Measurements from ENCODE around the gene MYBL2.
"Not testable (repeated sequence)": the region's sequence is repeated elsewhere in the genome, so short reads cannot be mapped to it uniquely, and the experiment has no call there.

The MYBL2 gene

DNA sequence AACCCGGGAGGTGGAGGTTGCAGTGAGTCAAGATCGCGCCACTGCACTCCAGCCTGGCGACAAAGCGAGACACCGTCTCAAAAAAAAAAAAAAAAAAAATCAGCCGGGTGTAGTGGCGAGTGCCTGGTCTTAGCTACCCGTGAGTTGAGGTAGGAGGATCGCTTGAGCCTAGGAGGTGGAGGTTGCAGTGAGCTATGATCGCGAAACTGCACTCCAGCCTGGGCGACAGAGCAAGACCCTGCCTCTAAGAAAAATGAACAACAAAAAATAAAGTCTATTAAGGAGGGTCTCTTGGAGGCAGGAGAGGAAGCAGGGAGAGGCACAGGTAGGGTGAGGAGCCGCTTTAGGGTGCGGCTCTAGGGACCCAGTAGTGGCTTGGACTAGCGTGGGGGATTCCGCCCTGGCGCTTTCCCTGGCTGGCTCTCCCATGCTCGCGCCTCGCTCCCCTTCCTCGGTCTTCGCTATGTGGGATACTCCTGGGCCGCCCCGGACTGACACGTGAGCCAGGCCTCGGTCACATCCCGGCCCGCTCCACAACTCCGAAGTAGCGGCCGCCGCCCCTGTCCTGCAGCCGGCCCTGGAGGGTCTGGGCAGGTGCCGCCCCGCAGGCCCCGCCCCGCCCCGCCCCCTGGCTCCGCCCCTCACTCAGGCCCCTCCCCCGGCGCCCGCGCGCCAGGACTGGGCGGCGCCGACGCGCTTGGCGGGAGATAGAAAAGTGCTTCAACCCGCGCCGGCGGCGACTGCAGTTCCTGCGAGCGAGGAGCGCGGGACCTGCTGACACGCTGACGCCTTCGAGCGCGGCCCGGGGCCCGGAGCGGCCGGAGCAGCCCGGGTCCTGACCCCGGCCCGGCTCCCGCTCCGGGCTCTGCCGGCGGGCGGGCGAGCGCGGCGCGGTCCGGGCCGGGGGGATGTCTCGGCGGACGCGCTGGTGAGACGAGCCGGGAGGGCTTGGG lies at the start of gene MYBL2:
MYBL2 (plus strand) TSS at position 739 of the 953 bp plus-strand sequence; CDS start at position 909, 170 bp downstream.
- in situ Hi-C loops (cut with MboI; ENCODE audit: low sequenced_read_pairs), result no loop called here

DNA sequence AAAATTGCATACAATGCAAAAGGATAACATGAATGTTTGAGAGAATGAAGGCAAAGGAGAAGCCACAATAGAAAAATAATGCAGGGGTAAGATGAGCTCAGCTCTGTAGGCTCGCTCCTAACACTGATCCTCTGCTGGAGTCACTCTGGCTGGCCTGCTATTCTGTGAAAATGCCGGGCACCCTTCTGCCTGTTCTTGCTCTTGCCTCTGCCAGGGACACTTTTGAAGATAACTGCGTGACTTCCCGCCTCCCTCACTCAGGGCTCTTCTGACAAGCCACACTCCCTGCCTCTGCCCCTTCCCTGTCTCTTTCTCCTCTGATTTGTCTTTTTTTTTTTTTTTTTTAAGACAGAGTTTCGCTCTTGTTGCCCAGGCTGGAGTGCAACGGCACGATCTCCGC lies 35.3 kb upstream of the MYBL2 start:
- in situ Hi-C loops (cut with MboI; ENCODE audit: low sequenced_read_pairs), result no loop called here

DNA sequence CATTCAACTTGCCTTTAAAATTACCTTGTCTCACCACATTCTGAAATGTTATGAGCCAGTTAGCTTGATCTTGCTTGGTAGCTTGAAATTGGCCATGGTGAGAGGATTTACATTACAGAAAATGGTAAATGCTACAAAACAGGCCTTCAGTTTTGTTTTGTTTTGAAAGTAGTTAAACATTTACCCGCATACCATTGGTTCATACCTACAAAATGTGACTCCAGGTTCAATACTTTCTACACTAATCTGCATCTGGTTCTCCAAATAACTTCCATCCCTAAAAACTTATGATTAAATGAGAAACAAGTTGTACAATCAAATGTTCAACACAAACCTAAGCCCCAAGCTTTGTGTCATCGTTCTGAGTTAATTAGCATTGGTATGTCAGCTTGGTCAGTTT lies 30.5 kb upstream of the MYBL2 start:
- in situ Hi-C loops (cut with MboI; ENCODE audit: low sequenced_read_pairs), result no loop called here

DNA sequence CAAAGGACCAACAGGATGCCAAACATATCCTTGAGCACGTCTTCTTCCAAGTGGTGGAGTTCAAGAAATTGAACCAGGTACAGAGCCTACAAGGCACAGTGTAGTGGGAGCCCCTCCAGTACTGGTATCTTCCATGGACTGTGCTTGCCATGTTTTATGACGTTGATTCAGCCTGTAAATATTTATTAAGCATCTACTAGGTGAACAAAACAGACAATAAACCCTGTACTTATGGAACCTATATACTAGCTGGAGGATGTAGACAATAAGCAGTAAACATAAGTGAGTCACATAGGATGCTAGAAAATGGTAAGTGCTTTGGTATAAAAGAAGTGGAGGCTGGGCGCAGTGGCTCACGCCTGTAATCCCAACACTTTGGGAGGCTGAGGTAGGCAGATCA lies 24.4 kb upstream of the MYBL2 start:
- in situ Hi-C loops (cut with MboI; ENCODE audit: low sequenced_read_pairs), result no loop called here

DNA sequence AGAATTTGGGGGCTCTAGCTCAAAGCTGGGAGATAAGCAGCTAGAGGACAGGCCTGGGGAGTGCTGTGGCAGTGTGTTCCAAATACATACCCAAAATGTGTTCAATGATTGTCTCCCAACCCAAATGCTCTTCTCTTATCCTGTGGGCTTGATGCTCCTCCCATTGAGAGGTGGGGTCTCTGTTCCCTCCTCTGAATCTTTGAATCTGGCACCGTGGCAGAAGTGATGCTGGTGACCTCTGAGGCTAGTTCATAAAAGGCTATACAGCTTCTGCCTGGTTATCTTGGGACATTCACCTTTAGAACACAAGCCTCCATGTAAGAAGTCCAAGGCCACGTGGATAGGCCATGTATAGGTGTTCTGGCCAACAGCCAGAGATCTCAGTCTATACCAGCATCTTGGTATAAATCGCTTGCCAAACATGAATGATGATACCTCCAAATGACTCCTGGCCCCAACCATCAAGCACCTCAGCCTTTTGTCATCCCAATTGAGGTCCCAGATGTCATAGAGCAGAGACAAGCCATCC lies 15.9 kb upstream of the MYBL2 start:
- in situ Hi-C loops (cut with MboI; ENCODE audit: low sequenced_read_pairs), result no loop called here

DNA sequence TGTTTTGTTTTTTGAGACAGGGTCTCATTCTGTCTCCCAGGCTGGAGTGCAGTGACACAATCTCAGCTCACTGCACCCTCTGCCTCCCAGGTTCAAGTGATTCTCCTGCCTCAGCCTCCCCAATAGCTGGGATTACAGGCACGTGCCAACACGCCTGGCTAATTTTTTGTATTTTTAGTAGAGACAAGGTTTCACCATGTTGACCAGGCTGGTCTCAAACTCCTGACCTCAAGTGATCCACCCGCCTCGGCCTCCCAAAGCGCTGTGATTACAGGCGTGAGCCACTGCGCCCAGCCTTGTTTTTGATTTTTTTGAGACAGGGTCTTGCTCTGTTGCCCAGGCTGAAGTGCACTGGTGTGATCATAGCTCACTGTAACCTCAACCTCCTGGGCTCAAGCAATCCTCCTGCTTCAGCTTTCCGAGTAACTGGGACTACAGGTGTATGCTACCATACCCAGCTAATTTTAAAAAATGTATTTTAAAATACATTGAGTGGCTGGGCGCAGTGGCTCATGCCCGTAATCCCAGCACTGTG lies 15.2 kb upstream of the MYBL2 start:
- in situ Hi-C loops (cut with MboI; ENCODE audit: low sequenced_read_pairs), result not testable (repeated sequence)

DNA sequence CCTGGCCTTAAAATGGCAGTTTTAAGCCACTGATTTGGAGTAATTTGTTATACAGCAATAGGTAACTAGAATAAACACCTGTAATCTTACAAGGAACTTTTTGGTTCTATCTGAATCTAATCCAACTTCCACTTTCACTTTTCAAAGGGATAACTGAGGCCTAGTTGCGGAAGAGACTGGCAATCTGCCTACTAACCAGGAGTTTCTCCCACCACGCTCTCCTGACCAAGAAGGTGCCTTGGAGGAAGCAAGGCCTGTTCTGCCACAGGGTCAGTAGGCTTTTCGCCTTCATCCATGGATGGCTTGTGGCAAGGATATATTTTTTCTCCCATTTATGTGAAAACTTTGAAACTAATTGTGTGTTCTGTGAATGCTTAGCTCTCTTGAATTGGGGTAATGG lies 12.9 kb upstream of the MYBL2 start:
- in situ Hi-C loops (cut with MboI; ENCODE audit: low sequenced_read_pairs), result no loop called here

DNA sequence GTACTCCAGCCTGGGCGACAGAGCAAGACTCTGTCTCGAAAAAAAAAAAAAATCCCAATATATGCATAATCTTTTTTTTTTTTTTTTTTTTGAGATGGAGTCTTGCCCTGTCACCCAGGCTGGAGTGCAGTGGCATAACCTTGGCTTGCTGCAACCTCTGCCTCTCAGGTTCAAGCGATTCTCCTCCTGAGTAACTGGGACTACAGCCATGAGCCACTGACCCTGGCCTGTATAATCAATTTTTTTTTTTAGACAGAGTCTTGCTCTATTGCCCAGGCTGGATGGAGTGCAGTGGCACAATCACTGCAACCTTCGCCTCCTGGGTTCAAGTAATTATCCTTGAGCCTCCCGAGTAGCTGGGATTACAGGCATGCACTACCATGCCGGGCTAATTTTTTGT lies 11.7 kb upstream of the MYBL2 start:
- in situ Hi-C loops (cut with MboI; ENCODE audit: low sequenced_read_pairs), result not testable (repeated sequence)

DNA sequence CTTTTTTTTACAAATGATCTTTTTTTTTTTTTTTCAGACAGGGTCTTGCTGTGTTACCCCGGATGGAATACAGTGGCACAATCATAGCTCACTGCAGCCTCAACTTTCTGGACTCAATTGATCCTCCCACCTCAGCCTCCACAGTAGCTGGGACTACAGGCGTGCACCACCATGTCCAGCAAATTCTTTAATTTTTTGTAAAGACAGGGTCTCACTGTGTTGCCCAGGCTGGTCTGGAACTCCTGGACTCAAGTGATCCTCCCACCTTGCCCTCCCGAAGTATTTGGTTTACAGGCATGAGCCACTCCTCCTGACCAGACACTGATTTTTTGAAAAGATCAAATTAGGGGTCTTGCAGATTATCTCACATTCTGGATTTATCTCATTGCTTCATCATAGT lies 11.0 kb upstream of the MYBL2 start:
- in situ Hi-C loops (cut with MboI; ENCODE audit: low sequenced_read_pairs), result no loop called here

DNA sequence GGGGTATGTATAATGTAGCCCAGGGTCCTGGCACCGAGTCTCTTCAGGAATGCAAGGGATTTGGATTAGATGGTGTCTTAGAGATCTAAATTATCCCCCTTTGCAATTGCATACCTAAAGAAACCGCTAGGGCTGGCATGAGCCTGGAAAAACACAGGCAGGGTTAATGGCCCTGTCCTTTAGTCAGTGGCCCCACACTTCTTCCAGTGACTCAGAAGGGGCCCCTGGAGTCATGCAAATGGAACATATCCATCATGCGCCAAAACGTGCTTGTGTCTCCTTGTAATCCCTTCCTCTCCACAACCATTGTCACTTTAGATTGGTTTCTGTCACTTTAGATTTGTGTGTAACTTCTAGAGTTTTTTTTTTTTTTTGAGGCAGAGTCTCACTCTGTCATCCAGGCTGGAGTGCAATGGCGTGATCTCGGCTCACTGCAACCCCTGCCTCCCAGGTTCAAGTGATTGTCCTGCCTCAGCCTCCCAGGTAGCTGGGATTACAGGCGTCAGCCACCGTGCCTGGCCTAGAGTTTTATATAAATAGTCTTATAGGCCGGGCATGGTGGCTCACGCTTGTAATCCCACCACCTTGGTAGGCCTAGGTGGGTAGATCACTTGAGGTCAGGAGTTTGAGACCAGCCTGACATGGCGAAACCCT lies 8.7 kb upstream of the MYBL2 start:
- in situ Hi-C loops (cut with MboI; ENCODE audit: low sequenced_read_pairs), result no loop called here

DNA sequence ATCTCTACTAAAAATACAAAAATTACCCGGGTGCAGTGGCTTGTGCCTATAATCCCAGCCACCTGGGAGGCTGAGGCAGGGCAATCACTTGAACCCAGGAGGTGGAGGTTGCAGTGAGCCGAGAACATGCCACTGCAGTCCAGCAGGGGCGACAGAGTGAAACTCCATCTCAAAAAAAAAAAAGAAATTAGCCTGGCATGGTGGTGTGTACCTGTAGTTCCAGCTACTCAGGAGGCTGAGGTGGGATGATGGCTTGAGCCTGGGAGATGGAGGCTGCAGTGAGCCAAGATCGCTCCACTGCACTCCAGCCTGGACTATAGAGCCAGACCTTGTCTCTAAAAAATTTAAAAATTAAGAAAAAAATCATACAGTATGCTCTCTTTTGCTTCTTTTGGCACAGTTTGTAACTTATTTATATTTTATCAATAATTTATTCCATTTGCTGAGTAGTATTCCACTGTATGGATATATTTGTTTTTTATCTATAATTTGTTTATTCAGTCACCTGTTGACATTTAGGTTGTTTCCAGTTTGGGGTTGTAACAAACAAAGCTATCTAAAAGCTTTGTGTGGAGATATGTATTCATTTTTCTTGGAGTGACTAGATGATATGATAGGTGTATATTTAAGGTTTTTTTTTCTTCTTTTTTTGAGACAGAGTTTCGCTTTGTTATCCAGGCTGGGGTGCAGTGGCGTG lies 8.0 kb upstream of the MYBL2 start:
- in situ Hi-C loops (cut with MboI; ENCODE audit: low sequenced_read_pairs), result no loop called here

DNA sequence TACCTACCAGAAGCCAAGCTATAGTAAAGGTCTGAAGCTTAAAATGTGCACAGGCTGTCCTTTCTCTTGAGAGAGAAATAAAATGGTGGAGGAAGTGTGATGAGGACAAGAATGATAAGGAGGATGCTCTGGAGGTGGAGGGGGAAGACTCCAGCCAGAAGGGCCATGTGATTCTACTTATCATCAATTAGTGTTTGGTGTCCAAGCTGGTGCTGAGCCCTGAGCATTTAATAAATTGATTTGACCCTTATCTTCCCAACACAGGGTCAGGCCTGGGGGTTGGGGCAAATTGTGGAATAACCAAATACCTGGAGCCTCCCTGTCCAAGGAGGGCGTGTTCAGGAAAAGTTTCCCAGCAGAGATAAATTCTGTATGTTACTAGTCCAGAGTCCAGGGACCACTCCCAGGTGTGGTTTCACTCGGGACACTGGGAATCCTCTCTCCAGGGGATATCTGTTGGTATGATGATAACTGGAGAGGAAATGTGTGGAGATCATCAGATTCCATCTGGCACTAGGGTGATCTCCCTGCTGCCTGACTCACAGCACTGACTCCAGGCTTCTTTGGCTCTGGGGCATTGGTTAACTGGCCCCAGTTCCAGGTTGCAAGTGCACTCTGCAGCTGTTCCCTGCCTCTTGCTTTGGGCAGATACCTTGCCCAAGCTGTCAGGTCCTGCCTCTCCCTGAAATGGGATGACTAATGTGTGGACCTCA lies 3.8 kb upstream of the MYBL2 start:
- in situ Hi-C loops (cut with MboI; ENCODE audit: low sequenced_read_pairs), result no loop called here

DNA sequence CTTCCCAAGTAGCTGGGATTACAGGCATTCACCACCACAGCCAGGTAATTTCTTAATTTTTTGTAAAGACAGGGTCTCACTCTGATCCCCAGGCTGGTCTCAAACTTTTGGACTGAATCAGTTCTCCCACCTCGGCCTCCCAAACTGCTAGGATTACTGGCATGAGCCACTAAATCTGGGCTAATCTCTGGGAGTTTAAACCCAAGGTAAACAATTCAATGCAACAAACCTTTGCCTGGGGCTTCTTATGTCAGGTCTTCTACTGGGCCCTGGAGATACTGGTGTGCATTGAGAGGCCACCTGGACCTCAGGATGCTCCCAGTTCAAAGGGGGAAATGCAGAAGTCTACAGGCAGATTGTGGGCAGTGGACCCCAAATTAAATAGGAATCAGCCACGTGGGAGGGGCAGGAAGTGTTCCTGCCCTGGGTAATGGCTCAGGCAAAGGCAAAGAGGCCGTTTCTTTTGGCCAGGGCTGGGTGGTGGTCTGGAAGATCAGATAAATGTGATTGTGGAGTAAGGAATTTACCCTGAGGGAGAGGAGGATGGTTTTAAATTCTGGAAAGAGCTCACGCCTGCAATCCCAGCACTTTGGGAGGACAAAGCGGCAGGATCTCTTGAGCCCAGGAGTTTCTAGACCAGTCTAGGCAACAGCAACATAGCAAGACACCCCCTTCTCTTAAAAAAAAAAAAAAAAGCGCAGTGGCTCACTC lies 1.3 kb upstream of the MYBL2 start:
- in situ Hi-C loops (cut with MboI; ENCODE audit: low sequenced_read_pairs), result no loop called here

DNA sequence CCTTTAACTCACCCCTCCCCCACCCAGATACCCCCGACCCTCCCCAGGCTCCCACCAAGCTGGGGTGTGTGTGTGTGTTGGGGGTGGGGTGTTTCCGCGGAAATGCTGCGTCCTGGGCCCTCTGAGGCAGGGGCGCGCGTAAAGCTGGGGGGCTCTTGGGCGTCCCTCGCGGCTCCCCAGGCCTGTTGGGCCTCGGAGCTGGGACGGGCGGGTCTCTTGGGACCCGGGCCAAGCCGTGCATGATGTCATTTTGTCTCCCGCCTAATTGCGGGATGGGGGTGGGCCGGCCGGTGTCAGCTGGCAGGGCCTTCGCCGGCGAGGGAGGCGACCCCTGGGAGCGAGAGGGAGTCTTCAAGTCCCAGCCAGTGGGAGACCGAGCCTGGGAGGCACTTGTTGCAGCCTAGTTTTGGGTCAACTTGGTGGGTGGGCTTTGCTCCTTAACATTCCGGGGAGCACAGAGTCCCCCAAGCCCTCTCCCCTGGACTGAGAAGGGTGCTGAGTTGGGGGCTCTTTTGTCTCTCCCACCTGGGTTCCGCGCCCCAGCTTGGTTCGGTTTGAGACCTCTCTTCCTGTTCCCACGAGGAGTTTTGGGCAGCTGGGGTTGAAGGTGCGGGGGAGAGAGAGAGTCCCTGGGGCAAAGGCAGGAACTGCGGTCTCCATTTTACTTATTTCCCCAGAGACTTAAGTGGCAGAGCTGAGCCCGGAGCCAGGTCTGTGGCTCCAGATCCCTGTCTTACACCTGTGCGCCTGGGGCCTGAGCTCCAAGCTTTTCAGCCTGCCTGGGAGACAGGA lies 623 bp downstream of the MYBL2 start:
- in situ Hi-C loops (cut with MboI; ENCODE audit: low sequenced_read_pairs), result no loop called here

DNA sequence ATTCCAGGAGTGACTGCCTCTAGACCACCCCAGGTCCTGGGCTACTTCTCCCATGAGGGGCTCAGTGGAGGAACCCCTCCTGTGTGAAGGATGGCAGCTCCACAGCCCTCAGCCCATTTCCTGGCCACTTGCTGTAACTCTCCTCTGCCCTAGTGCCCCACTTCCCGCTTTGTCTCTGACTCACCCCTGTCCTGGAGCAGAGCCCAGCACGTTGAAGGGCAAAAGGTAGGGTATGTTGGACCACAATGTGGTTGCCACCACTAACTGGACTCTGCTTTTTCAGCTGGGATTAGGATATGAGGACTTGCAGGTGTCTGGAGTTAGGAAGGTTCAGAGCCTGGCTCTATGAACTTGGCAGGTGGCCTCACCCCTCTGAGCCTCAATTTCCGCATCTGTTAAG lies 2.4 kb downstream of the MYBL2 start:
- in situ Hi-C loops (cut with MboI; ENCODE audit: low sequenced_read_pairs), result no loop called here

DNA sequence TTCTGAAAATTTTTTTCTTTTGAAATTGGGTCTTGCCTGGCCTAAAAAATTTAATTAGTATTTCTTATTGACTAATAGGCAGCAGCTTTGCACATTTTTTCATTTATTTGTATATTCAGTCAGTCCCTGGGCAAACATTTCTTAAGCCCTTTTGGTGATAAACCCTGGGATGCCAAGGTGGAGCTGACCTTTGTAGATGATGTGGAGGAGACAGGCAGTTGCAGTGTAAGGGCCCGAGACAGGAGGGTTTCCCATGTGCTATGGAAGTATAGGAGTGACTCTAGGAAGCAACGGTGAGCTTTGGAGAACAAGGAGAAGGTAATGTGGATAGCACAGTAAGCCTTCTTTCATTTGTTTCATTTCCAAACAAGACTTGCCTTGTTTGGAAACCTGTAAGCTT lies 3.5 kb downstream of the MYBL2 start:
- in situ Hi-C loops (cut with MboI; ENCODE audit: low sequenced_read_pairs), result no loop called here

DNA sequence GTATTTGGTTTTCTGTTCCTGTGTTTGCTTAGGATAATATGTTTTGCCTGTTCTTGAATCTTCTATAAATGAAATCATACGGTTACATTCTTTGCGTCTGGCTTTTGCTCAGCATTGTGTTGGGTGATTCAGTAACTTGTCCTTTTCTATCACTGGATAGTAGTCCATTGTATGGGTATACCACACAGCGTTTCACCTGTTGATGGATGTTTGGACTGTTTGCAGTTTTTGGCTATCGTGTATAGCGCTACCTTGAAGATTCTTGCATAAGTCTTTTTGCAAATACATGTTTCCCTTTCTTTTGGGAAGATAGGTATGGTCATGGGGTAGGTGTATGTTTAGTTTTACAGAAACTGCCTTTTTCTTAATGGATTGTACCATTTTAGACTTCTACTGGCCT lies 9.5 kb downstream of the MYBL2 start:
- in situ Hi-C loops (cut with MboI; ENCODE audit: low sequenced_read_pairs), result no loop called here

DNA sequence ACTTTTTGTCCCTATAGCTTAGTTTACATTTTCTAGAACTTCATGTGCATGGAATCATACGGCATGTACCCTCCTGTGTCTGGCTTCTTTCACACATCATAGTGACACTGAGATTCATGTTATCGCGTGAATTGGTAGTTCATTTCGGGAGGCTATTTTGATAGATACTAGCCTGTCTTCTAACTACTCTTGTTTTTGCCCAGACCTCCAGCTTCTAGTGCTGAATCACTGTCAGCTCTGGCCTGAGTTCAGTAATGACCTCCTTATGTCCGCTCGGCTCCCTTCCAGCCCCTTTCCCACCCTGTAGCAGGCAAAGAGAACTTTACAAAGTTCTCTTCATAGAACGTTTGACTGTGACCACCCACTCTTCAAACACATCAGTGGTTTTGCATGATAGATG lies 14.1 kb downstream of the MYBL2 start:
- in situ Hi-C loops (cut with MboI; ENCODE audit: low sequenced_read_pairs), result no loop called here

DNA sequence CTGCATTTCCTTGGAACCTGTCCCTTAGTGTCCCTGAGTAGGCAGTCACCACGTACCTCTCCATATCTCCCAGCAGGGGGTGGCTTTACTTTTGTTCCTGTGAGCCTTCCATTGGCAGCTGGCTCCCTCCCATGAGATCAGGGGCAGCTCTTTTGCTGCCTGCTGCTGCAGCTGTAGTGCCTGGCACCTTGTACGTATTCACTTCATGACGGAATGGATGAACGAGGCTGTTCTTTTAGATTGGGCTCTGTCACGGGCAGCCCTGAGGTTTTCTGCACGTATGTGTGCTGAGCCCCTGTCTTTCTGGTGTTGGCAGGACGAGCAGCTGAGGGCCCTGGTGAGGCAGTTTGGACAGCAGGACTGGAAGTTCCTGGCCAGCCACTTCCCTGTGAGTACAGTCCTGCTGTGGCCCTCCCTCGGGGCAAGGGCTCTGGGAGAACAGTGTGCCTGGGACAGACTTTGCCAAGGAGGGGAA lies 14.6 kb downstream of the MYBL2 start:
- in situ Hi-C loops (cut with MboI; ENCODE audit: low sequenced_read_pairs), result no loop called here

Measured in hTERT RPE-1 (cell line).